HG03378 (cell line): Measurements from ENCODE around the gene CCL20.

Experiments
- ATAC-seq: cut with Tn5 transposase; IDR thresholded peaks from one replicate; pipeline ENCODE4 v1.9.1; 2021; ENCODE audit warnings: mild to moderate bottlenecking, moderate library complexity; ENCODE audit not compliant: unreplicated experiment

The CCL20 gene

GRCh38 chr2:227802882-227803281, 10.8 kb upstream of the CCL20 start:
- no peak for ATAC-seq

GRCh38 chr2:227804975-227805374, 8.7 kb upstream of the CCL20 start:
- ATAC-seq, result no peak

GRCh38 chr2:227805578-227805977, 8.1 kb upstream of the CCL20 start:
- no peak for ATAC-seq

DNA sequence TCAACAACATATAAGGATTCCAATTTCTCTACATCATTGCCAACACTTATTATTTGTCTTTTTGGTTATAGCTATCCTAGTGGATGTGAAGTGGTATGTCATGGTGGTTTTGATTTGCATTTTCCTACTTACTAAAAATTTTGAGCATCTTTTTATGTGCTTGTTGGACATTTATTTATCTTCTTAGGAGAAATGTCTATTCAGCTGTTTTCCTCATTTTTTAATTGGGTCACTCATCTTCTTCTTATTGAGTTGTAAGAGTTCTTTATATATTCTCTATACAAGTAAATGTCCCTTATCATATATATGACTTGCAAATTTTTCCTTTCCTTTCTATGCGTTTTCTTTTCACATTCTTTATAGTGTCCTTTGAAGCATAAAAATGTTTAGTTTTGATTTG, 4.7 kb upstream of the CCL20 start:
- ATAC-seq, result no peak

- no peak for ATAC-seq
Observed at GRCh38 chr2:227812001-227812400, 1.6 kb upstream of the CCL20 start.

DNA sequence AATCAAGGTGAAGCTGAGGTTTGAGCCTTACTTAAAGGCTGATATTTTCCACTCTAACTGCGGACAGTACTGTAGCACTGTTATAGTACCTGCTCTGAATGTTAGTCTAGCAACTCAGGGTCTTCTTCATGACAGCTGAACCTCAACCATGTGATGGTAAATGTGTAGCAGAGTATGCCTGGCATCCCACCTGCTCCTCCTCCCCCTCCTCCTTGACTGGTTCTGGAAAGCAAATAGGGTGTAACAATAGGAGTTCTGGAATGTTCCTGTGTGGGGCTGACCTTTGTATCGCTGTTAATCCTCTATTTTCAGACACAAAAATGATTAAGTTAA, 447 bp upstream of the CCL20 start:
- ATAC-seq, result no peak

- ATAC-seq, result no peak
Observed at GRCh38 chr2:227815066-227815465, 1.4 kb downstream of the CCL20 start.

- no peak for ATAC-seq
Observed at GRCh38 chr2:227816507-227817294, 3.1 kb downstream of the CCL20 start.

GRCh38 chr2:227817336-227817735, 3.7 kb downstream of the CCL20 start:
- no peak for ATAC-seq

DNA sequence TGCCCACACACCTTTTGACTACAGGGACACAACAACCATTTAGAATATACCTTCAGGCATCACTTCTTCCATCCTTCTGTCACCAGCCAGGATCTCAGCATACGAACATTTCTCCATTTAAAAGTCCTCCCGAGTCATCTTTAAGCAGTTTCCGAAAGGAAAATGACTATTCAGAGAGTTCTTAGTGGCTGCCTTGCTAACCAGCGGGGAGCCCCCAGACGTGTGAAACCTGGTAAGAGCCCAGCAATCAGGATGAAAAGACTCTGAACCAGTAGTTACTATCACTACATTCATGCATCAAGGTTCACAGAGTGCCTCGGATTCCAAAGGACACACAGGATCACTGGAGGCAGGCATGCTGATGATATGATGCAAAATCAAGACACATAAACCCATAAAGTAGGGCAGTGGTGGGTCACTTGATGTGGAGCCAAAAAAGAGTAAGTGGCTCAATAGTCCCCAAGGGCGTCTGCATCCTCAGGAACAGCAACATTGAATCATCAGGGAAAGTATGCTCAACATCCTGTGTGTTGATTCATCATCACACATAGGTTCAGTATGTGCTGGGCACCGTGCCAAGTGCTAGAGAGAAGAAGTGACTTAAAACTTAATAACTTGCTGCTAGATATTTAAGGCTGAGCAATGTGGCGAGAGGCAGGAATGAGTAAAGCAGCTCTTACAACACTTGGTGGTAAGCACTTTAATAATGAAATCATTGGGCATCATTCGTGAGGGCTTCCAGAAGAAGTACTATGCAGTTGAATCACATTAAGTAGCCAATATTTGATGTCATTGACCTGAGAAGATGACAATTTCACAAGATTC, 4.4 kb downstream of the CCL20 start:
- peak; percentile 57 for ATAC-seq

GRCh38 chr2:227818675-227819397, 5.2 kb downstream of the CCL20 start:
- no peak for ATAC-seq

GRCh38 chr2:227819398-227819697, 5.7 kb downstream of the CCL20 start:
- ATAC-seq, result no peak

- ATAC-seq, result no peak
Observed at GRCh38 chr2:227821043-227821942, 7.7 kb downstream of the CCL20 start.

DNA sequence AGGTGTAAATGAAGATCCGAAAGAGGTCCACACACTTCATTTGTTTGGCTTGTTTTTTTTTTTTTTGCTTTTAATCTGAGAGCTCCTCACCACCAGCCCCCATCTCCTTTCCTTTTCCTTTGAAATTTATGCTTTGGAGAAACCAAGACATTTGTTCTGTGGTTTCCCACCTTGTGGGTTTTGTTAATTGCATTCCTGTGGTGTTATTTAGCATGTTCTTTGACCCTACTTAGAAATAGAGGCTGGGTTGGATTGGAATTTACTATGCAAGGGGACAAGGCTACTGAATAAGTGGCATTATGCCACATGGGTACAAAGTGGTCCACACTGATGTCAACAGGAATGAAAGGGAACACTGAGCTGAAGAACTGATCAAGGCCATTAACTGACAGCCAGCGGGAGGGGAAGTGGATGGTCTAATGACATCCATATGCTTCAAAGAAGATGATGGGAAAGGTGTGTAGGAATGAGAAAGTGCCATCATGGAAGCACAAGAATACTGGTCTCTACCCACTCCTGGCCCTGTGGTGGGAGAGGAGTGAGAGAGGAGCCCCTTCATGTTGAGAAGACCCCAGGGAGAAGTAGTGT, 8.9 kb downstream of the CCL20 start:
- ATAC-seq, result no peak

DNA sequence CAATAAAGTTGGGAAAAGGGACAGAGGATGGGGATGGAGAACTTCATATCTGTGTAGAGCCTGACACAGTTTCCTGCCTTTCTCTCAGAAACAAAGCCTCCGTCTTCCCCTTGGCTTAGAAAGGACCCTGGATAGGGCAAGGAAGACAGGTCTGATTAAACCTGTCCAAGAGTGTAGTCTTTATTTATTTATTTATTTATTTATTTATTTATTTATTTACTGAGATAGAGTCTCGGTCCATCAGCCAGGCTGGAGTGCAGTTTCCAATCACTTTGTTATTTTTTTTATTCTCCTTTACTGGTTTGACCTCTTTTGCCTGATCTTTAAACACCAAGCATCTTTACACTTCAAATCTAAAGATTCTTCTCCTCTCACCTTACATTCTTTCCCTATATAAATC, 10.3 kb downstream of the CCL20 start:
- no peak for ATAC-seq

GRCh38 chr2:227824711-227825110, 11.1 kb downstream of the CCL20 start:
- ATAC-seq, result no peak

GRCh38 chr2:227826019-227826521, 12.4 kb downstream of the CCL20 start:
- ATAC-seq, result no peak

DNA sequence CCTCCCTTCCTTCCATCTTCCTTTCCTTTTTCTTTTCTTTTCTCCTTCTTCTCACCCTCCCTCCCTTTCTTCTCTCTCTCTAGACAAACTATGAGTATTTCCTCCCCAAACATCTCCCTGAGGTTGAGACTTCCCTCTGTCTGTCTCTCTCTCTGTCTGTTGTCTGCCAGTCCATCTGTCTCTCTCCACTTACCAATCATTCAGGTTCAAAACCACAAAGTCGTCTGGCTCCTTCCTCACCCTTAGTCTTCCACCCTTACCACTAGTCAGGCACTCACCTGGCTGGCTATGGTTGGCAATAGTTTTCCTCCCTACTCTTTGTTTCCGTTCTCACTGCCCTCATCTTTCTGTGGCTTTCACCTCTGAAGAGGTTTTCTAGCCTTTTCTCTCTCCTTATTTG, 12.9 kb downstream of the CCL20 start:
- ATAC-seq, result no peak

DNA sequence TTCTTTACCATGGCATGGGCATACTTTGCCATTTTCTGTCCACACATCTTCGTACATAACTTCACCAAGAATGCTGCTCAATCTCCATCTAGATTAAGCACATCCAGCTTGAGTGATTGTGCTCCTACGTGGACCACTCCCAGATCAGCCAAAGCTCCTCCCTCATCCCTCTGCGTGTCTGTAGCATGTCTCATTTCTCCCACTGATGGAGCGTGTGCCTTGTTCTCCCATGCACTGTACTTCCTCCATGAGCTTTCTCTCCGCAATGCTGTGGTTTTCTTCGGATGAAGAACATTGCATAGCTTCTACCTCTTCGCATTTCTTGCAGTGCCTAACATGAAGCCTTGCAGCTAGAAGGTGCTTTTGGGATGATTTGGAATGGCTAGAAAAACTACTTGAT, 13.5 kb downstream of the CCL20 start:
- no peak for ATAC-seq

- no peak for ATAC-seq
Observed at GRCh38 chr2:227828477-227828912, 14.9 kb downstream of the CCL20 start.
